Neural progenitor cell (in vitro differentiated cells): ENCODE results near the gene MAP9. TPM values are rescaled to one million over a fixed set of nuclear protein-coding genes. Genes with fewer than 3 reads are reported as not detected.

Experiments
- DNase-seq: peaks from one replicate; pipeline ENCODE4 v3.0.0-alpha.2; 2016; ENCODE audit warnings: low spot score
- H2AFZ ChIP-seq: fragments of 200-600 bp; sonication (generic); replicated peaks from 2 replicates; pipeline ENCODE4 v1.6.1; 2016; ENCODE audit warnings: antibody characterized with exemption
- H3F3A ChIP-seq: fragments of 200-600 bp; sonication (generic); 2 replicates; pipeline ENCODE4 v1.6.1; 2016; ENCODE audit warnings: antibody characterized with exemption, low read depth
- H3K27ac ChIP-seq: fragments of 200-600 bp; sonication (generic); 2 replicates; pipeline ENCODE4 v1.5.1; 2016; ENCODE audit warnings: mild to moderate bottlenecking
- H3K27me3 ChIP-seq: fragments of 200-600 bp; sonication (generic); 2 replicates; pipeline ENCODE4 v1.6.1; 2016; ENCODE audit warnings: mild to moderate bottlenecking, moderate library complexity
- H3K36me3 ChIP-seq: fragments of 200-600 bp; sonication (generic); 2 replicates; pipeline ENCODE4 v1.5.1; 2016
- H3K4me1 ChIP-seq: fragments of 200-600 bp; sonication (generic); 2 replicates; pipeline ENCODE4 v1.6.1; 2016; ENCODE audit warnings: mixed run types
- H3K4me2 ChIP-seq: fragments of 200-600 bp; sonication (generic); 2 replicates; pipeline ENCODE4 v1.6.1; 2016
- H3K4me3 ChIP-seq: fragments of 200-600 bp; sonication (generic); 2 replicates; pipeline ENCODE4 v1.5.1; 2016
- H3K79me2 ChIP-seq: fragments of 200-600 bp; sonication (generic); 2 replicates; pipeline ENCODE4 v1.6.1; 2016; ENCODE audit warnings: low read depth
- H3K9ac ChIP-seq: fragments of 200-600 bp; sonication (generic); 2 replicates; pipeline ENCODE4 v1.6.1; 2016
- H3K9me3 ChIP-seq: fragments of 200-600 bp; sonication (generic); 2 replicates; pipeline ENCODE4 v1.5.1; 2016; ENCODE audit warnings: low read depth
- H4K20me1 ChIP-seq: fragments of 200-600 bp; sonication (generic); 2 replicates; pipeline ENCODE4 v1.6.1; 2016; ENCODE audit warnings: low read depth
- H3K27ac Mint-ChIP-seq: 3 replicates; pipeline ENCODE4 v1.8.0; 2021; ENCODE audit warnings: mixed read lengths
- H3K27me3 Mint-ChIP-seq: 2 replicates; pipeline ENCODE4 v1.8.0; 2022; ENCODE audit warnings: low read depth, mild to moderate bottlenecking, inconsistent platforms, moderate library complexity, mixed read lengths; ENCODE audit not compliant: insufficient read depth
- H3K36me3 Mint-ChIP-seq: 3 replicates; pipeline ENCODE4 v1.8.0; 2021; ENCODE audit warnings: mixed read lengths
- H3K4me1 Mint-ChIP-seq: 3 replicates; pipeline ENCODE4 v1.8.0; 2021; ENCODE audit warnings: mixed read lengths
- H3K4me3 Mint-ChIP-seq: 3 replicates; pipeline ENCODE4 v1.8.0; 2021; ENCODE audit warnings: mild to moderate bottlenecking, moderate library complexity, mixed read lengths
- H3K9me3 Mint-ChIP-seq: 3 replicates; pipeline ENCODE4 v1.8.0; 2020; ENCODE audit warnings: mixed read lengths
- EZH2 ChIP-seq: fragments of 200-600 bp; sonication (generic); IDR thresholded peaks from 2 replicates; pipeline ENCODE4 v1.6.1; 2017; ENCODE audit warnings: antibody characterized with exemption, mild to moderate bottlenecking, moderate library complexity
- EZH2phosphoT487 ChIP-seq: fragments of 200-600 bp; sonication (generic); IDR thresholded peaks from 2 replicates; pipeline ENCODE4 v1.6.1; 2017; ENCODE audit warnings: antibody characterized with exemption
- total RNA-seq: library from RNA; depleted of rRNA; stranded (reverse); fragments of >200 nt; gene quantifications from 2 replicates; pipeline ENCODE4 v1.2.3, GENCODE V29; 2015; ENCODE audit warnings: low replicate concordance
- TF ChIP-seq, protein P1 (sequence below): fragments of 200-600 bp; sonication (generic); IDR thresholded peaks from 2 replicates; pipeline ENCODE4 v1.5.1; 2017; ENCODE audit warnings: antibody characterized with exemption, mild to moderate bottlenecking

MAP9 gene
- total RNA-seq, 1 donor from 2014 or later = 29.1 TPM

DNA sequence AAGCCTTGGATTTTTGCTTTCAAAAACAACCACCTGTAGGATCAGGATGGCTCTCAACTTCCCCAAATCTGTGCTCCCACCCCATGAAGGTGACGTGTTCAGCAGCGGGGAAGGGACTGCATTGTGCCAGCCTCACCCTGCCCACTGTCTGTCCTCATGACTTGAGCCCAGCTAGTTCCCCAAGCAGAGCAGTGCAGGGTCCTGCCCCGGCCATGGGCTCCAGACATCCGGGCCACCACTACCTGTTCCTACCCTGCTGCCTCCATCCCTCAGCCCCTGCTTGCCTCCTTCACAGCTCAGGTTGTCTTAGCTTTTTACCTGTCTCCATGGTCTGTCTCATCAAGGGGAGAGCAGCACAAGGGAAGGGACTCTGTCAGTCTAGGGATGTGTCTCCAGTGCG, 11.4 kb upstream of the MAP9 start:
- Mint-ChIP-seq H3K27me3 (peaks cover 2% of the 10 kb centered on the region), H3K4me3 (no peak overlapping the region), H3K36me3 (no peaks in the 10 kb centered on the region), H3K4me1 (no peaks in the 10 kb centered on the region), H3K27ac (no peak overlapping the region), H3K9me3 (no peaks in the 10 kb centered on the region)
- DNase-seq = no peak
- Histone ChIP-seq H3K27ac (no peak overlapping the region), H3K36me3 (no peaks in the 10 kb centered on the region), H3K27me3 (no peaks in the 10 kb centered on the region), H3K9me3 (no peaks in the 10 kb centered on the region), H3K4me1 (no peaks in the 10 kb centered on the region), H4K20me1 (no peaks in the 10 kb centered on the region), H3F3A (no peaks in the 10 kb centered on the region), H2AFZ (no peak overlapping the region), H3K4me2 (no peak overlapping the region), H3K9ac (no peak overlapping the region), H3K4me3 (no peak overlapping the region), H3K79me2 (no peaks in the 10 kb centered on the region)
- TF ChIP-seq, protein P1, sequence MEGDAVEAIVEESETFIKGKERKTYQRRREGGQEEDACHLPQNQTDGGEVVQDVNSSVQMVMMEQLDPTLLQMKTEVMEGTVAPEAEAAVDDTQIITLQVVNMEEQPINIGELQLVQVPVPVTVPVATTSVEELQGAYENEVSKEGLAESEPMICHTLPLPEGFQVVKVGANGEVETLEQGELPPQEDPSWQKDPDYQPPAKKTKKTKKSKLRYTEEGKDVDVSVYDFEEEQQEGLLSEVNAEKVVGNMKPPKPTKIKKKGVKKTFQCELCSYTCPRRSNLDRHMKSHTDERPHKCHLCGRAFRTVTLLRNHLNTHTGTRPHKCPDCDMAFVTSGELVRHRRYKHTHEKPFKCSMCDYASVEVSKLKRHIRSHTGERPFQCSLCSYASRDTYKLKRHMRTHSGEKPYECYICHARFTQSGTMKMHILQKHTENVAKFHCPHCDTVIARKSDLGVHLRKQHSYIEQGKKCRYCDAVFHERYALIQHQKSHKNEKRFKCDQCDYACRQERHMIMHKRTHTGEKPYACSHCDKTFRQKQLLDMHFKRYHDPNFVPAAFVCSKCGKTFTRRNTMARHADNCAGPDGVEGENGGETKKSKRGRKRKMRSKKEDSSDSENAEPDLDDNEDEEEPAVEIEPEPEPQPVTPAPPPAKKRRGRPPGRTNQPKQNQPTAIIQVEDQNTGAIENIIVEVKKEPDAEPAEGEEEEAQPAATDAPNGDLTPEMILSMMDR = no peak
- TF ChIP-seq EZH2phosphoT487 (no peak), EZH2 (no peak)

DNA sequence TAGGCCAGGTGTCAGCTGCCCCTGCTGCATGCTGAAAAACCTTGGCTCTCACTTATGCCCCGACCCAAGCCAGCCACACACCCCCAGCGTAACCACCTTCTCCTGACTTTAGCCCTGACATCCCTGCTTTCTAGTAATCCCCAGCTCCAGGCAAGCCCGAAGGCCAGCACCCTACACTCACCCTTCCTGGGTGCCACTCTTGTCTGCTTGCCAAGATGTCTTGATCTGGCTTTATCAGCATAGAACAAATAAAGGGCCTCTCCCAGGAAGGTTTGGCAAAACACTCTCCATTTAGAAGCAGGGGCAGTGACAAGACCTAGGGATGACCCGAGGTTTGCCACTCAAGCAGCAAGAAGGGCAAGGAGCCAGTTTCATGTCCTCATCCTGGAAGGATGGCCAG, 6.8 kb upstream of the MAP9 start:
- Histone ChIP-seq H4K20me1 (no peaks in the 10 kb centered on the region), H3K79me2 (no peaks in the 10 kb centered on the region), H3F3A (no peaks in the 10 kb centered on the region), H3K27ac (no peak overlapping the region), H3K4me1 (no peaks in the 10 kb centered on the region), H2AFZ (no peak overlapping the region), H3K4me3 (no peak overlapping the region), H3K9ac (no peak overlapping the region), H3K9me3 (no peaks in the 10 kb centered on the region), H3K27me3 (peaks cover 15% of the 10 kb centered on the region), H3K4me2 (no peak overlapping the region), H3K36me3 (no peaks in the 10 kb centered on the region)
- Mint-ChIP-seq H3K27me3 (peaks cover 6% of the 10 kb centered on the region), H3K27ac (no peak overlapping the region), H3K4me3 (no peak overlapping the region), H3K36me3 (no peaks in the 10 kb centered on the region), H3K4me1 (no peaks in the 10 kb centered on the region), H3K9me3 (no peaks in the 10 kb centered on the region)
- TF ChIP-seq EZH2phosphoT487 (no peak), EZH2 (no peak)
- TF ChIP-seq, protein P1 = no peak
- DNase-seq = no peak

DNA sequence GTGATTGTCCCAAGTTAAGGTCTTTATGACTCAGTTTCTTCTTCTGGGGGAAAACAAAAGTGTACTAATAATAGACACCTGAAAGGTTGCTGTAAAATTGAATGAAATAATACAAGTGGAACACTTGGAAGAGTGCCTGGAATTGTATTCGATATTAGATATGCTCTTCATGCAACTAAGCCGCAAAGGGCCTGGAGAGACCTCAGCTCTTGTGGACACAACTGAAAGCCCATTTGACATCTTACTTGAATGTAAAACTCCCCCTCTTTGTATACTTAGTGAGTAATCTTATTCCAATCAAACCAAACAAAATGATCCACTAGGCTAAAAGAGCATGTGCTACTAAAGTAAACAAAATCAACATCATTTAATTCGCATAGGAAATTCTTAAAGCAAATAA, 511 bp upstream of the MAP9 start:
- H3K36me3 ChIP-seq = peaks cover 8% of the 10 kb centered on the region
- Mint-ChIP-seq H3K4me3 (peak overlapping the region; percentile 96), H3K36me3 (peaks cover 4% of the 10 kb centered on the region), H3K27me3 (peaks cover 3% of the 10 kb centered on the region), H3K9me3 (no peaks in the 10 kb centered on the region), H3K27ac (peak overlapping the region; percentile 58), H3K4me1 (peaks cover 22% of the 10 kb centered on the region)
- H2AFZ ChIP-seq = peak overlapping the region; percentile 80
- H3K79me2 ChIP-seq = peaks cover 23% of the 10 kb centered on the region
- no peaks in the 10 kb centered on the region for H3K9me3 ChIP-seq
- H3K9ac ChIP-seq = no peak overlapping the region
- no peak overlapping the region for H3K27ac ChIP-seq
- H3K4me2 ChIP-seq = no peak overlapping the region
- no peaks in the 10 kb centered on the region for H3F3A ChIP-seq
- H3K4me1 ChIP-seq = peaks cover 11% of the 10 kb centered on the region
- H4K20me1 ChIP-seq = no peaks in the 10 kb centered on the region
- no peak overlapping the region for H3K4me3 ChIP-seq
- no peak for TF ChIP-seq EZH2phosphoT487
- TF ChIP-seq EZH2 = no peak
- TF ChIP-seq, protein P1 = no peak
- H3K27me3 ChIP-seq = peaks cover 19% of the 10 kb centered on the region
- no peak for DNase-seq
